Measurements from ENCODE around the gene CDH23. TPM values are rescaled to one million over a fixed set of nuclear protein-coding genes. Genes with fewer than 3 reads are reported as not detected.

Gene CDH23
- total and polyA plus RNA-seq, 10 of the 15 experiments (the other 5 are each of a cell fraction or from before 2014, with no cell fraction given), result 0.09 to 0.40 (median 0.15) TPM; not detected in 1

GRCh38 chr10:71651428-71651827 lies 254.7 kb downstream of the CDH23 start (continued):
- TF ChIP-seq MYC (IDR thresholded peaks at IDR 0.05; ENCODE audit: insufficient read depth, insufficient read length, insufficient replicate concordance, low read length, severe bottlenecking), result no peak
- no peak for TF ChIP-seq NKRF (conservative IDR thresholded peaks at IDR 0.05)
- TF ChIP-seq NR2F1 (conservative IDR thresholded peaks at IDR 0.05), result no peak
- no peak for TF ChIP-seq LARP7 (IDR thresholded peaks at IDR 0.05)
- TF ChIP-seq RBBP5 (conservative IDR thresholded peaks at IDR 0.05), result no peak
- no peak for TF ChIP-seq CHD2 (IDR thresholded peaks at IDR 0.05; ENCODE audit: borderline replicate concordance, low read depth, low read length)
- TF ChIP-seq KDM1A (IDR thresholded peaks at IDR 0.05; ENCODE audit: borderline replicate concordance), result no peak
- no peak for TF ChIP-seq HCFC1 (IDR thresholded peaks at IDR 0.05; ENCODE audit: low read length)

GRCh38 chr10:71651928-71652327 lies 255.2 kb downstream of the CDH23 start:
- H3K4me2 ChIP-seq (ENCODE audit: control insufficient read depth, insufficient read depth), result no peak overlapping the region
- WGBS (ENCODE audit: insufficient coverage, insufficient replicate concordance, low lambda C conversion rate, missing lambda C conversion rate), result 16% methylated on average over 4 of the region's 4 CpGs
- H3K9me3 ChIP-seq (replicated peaks; ENCODE audit: control insufficient read depth, insufficient read depth, low read length), result no peaks in the 10 kb centered on the region
- no peaks in the 10 kb centered on the region for H3K27me3 ChIP-seq (replicated peaks in 1 of 2; ENCODE audit: control insufficient read depth in 2 of 2, insufficient read depth in 2 of 2, low read length in 1 of 2)
- no peak overlapping the region for H3K27ac ChIP-seq (ENCODE audit: control insufficient read depth, insufficient read depth)
- H3K79me2 ChIP-seq (ENCODE audit: control insufficient read depth, insufficient read depth, low read length), result no peaks in the 10 kb centered on the region
- no TSS peak for BruUV-seq (replicated peaks)
- no peak for ATAC-seq
- no peaks in the 10 kb centered on the region for H3K36me3 ChIP-seq (ENCODE audit: control insufficient read depth in 2 of 2, insufficient read depth in 2 of 2, low read length in 1 of 2)
- ChIA-PET CTCF (interaction anchor here (1.6 kb wide), 1 partner anchor 13 kb away, joined by 5 read pairs; no protein-coding TSS in a partner anchor), POLR2A (no interaction called here), RAD21 (ENCODE audit: unreplicated experiment) (interaction anchor here (0.6 kb wide), 1 partner anchor 47 kb away, joined by 5 read pairs; no protein-coding TSS in a partner anchor), SMC1A (ENCODE audit: uncharacterized antibody, unreplicated experiment) (interaction anchor here (1.1 kb wide), 1 partner anchor 44 kb away, joined by 3 read pairs; no protein-coding TSS in a partner anchor)
- peaks cover 11% of the 10 kb centered on the region for H3K4me1 ChIP-seq (ENCODE audit: control insufficient read depth, insufficient read depth, low read length)
- in situ Hi-C loops (cut with MboI) (no loop called here), intact Hi-C loops (cut with micrococcal nuclease; ENCODE audit: unreplicated experiment) (no loop called here)
- H4K20me1 ChIP-seq (ENCODE audit: control insufficient read depth, insufficient read depth), result no peaks in the 10 kb centered on the region
- no peak for DNase-seq (ENCODE audit: low read depth, low spot score)
- H3K9ac ChIP-seq (ENCODE audit: control insufficient read depth, insufficient read depth, low read length), result no peak overlapping the region
- H3K4me3 ChIP-seq, result no peak overlapping the region
- no peak for FAIRE-seq
- H2AFZ ChIP-seq (ENCODE audit: control insufficient read depth, low read depth, low read length), result no peak overlapping the region
- TF ChIP-seq PBX3 (IDR thresholded peaks at IDR 0.05; ENCODE audit: insufficient replicate concordance, low read depth, low read length) (no peak), MTA2 (IDR thresholded peaks at IDR 0.05; ENCODE audit: low read depth) (no peak), GATAD2B (conservative IDR thresholded peaks at IDR 0.05; ENCODE audit: low read depth) (no peak), YY1 (IDR thresholded peaks at IDR 0.05; ENCODE audit: low read depth, low read length) (no peak), YBX1 (IDR thresholded peaks at IDR 0.05) (no peak), ETV6 (conservative IDR thresholded peaks at IDR 0.05 in 1 of 2, IDR thresholded peaks at IDR 0.05 in 1 of 2; ENCODE audit: borderline replicate concordance in 1 of 2, low read depth in 1 of 2) (no peak), SPI1 (IDR thresholded peaks at IDR 0.05; ENCODE audit: borderline replicate concordance, insufficient read depth, low read depth, low read length) (no peak), ZBTB11 (CRISPR knock-in tag; IDR thresholded peaks at IDR 0.05) (no peak), NR2F1 (conservative IDR thresholded peaks at IDR 0.05) (no peak), NR2C1 (IDR thresholded peaks at IDR 0.05) (no peak)

All from GM12878 (cell line).